HepG2 (cell line): ENCODE data around the gene EPN2.

Experiments used
- CHD4 ChIP-seq: fragments of 200-600 bp; sonication (generic); IDR thresholded peaks from 2 replicates; pipeline ENCODE4 v1.7.0; 2017; ENCODE audit warnings: mild to moderate bottlenecking, low read length, borderline replicate concordance
- EED ChIP-seq: sonication (generic); formaldehyde crosslinking; IDR thresholded peaks from 2 replicates; pipeline ENCODE4 v1.5.0; 2020; ENCODE audit warnings: mild to moderate bottlenecking, missing genetic modification reagents
- ELK4 ChIP-seq: sonication (generic); formaldehyde crosslinking; IDR thresholded peaks from 2 replicates; pipeline ENCODE4 v1.9.0; 2021; ENCODE audit warnings: missing genetic modification reagents, borderline replicate concordance
- GATAD2A ChIP-seq: IDR thresholded peaks from 2 replicates; pipeline ENCODE4 v1.6.1; 2016
- NFAT5 ChIP-seq: sonication (generic); formaldehyde crosslinking; IDR thresholded peaks from 2 replicates; pipeline ENCODE4 v1.4.0; 2020; ENCODE audit warnings: missing genetic modification reagents
- RARG ChIP-seq: sonication (generic); formaldehyde crosslinking; IDR thresholded peaks from 2 replicates; pipeline ENCODE4 v1.4.0; 2020; ENCODE audit warnings: low read depth, mild to moderate bottlenecking, missing genetic modification reagents
- SETDB1 ChIP-seq: sonication (generic); formaldehyde crosslinking; IDR thresholded peaks from 2 replicates; pipeline ENCODE4 v1.5.1; 2020; ENCODE audit warnings: missing genetic modification reagents, mild to moderate bottlenecking, borderline replicate concordance
- TAF1 ChIP-seq: sonication (generic); formaldehyde crosslinking; IDR thresholded peaks from 2 replicates; pipeline ENCODE4 v1.4.0; 2020; ENCODE audit warnings: missing genetic modification reagents
- USF2 ChIP-seq, 2 experiments: sonication (generic) in 1 of 2; formaldehyde crosslinking in 1 of 2; IDR thresholded peaks; 2 replicates each; pipeline versions ENCODE4 v1.5.1 to v1.6.1; 2011 to 2020; ENCODE audit warnings: borderline replicate concordance in 1 of 2, low read depth in 1 of 2, low read length in 1 of 2, mild to moderate bottlenecking in 1 of 2, missing genetic modification reagents in 1 of 2, moderate library complexity in 1 of 2
- ZNF33A ChIP-seq: sonication (generic); formaldehyde crosslinking; IDR thresholded peaks from 2 replicates; pipeline ENCODE4 v1.5.1; 2020; ENCODE audit warnings: missing genetic modification reagents, mild to moderate bottlenecking, moderate library complexity, borderline replicate concordance
- ZNF431 ChIP-seq: sonication (generic); formaldehyde crosslinking; IDR thresholded peaks from 2 replicates; pipeline ENCODE4 v1.9.0; 2022; ENCODE audit warnings: missing genetic modification reagents, low read depth, mild to moderate bottlenecking, borderline replicate concordance

- no peak for TF ChIP-seq EED (CRISPR knock-in tag)
- no peak for TF ChIP-seq ZNF431 (CRISPR knock-in tag)
- TF ChIP-seq SETDB1: no peak
- TF ChIP-seq TAF1: no peak
- no peak for TF ChIP-seq GATAD2A (CRISPR knock-in tag)
- no peak for TF ChIP-seq CHD4
- no peak for TF ChIP-seq ZNF33A (CRISPR knock-in tag)
- no peak for TF ChIP-seq ELK4 (CRISPR knock-in tag)
- TF ChIP-seq USF2 (IDR thresholded peaks at IDR 0.05; ENCODE audit: low read depth, low read length): no peak
- TF ChIP-seq USF2 (CRISPR knock-in tag; IDR thresholded peaks at IDR 0.05; ENCODE audit: borderline replicate concordance): no peak
- no peak for TF ChIP-seq RARG (CRISPR knock-in tag)
- TF ChIP-seq NFAT5 (CRISPR knock-in tag): no peak
These were observed 84.4 kb downstream of the EPN2 start for GRCh38 chr17:19321481-19322128.
